ENCODE measurements around the gene PNLIP.

The PNLIP gene

GRCh38 chr10:116545756-116546155 lies at the start of gene PNLIP:
TSS of gene PNLIP (plus strand) at chr10:116545931. CDS start at chr10:116546093, 162 bp downstream.
- no peak for DNase-seq

GRCh38 chr10:116504786-116505185 lies 40.9 kb upstream of the PNLIP start:
- DNase-seq, result no peak

- no peak for DNase-seq
Observed at GRCh38 chr10:116510565-116510964, 35.2 kb upstream of the PNLIP start.

GRCh38 chr10:116511365-116511764 lies 34.4 kb upstream of the PNLIP start:
- no peak for DNase-seq

- DNase-seq, result peak; percentile 18
Observed at GRCh38 chr10:116521424-116522290, 24.1 kb upstream of the PNLIP start.

GRCh38 chr10:116522803-116523381 lies 22.8 kb upstream of the PNLIP start:
- no peak for DNase-seq

GRCh38 chr10:116524736-116525135 lies 21.0 kb upstream of the PNLIP start:
- no peak for DNase-seq

GRCh38 chr10:116526219-116526618 lies 19.5 kb upstream of the PNLIP start:
- no peak for DNase-seq

- no peak for DNase-seq
Observed at GRCh38 chr10:116536810-116537209, 8.9 kb upstream of the PNLIP start.

- DNase-seq, result no peak
Observed at GRCh38 chr10:116538456-116538855, 7.3 kb upstream of the PNLIP start.

GRCh38 chr10:116538992-116539391 lies 6.7 kb upstream of the PNLIP start:
- DNase-seq, result no peak

GRCh38 chr10:116540814-116541213 lies 4.9 kb upstream of the PNLIP start:
- DNase-seq, result no peak

GRCh38 chr10:116542007-116542677 lies 3.6 kb upstream of the PNLIP start:
- DNase-seq, result no peak

GRCh38 chr10:116545122-116545521 lies 609 bp upstream of the PNLIP start:
- DNase-seq, result no peak

GRCh38 chr10:116548301-116548700 lies 2.6 kb downstream of the PNLIP start:
- DNase-seq, result no peak

GRCh38 chr10:116553378-116553980 lies 7.7 kb downstream of the PNLIP start:
- DNase-seq, result no peak

GRCh38 chr10:116554628-116555027 lies 8.9 kb downstream of the PNLIP start:
- DNase-seq, result no peak

- no peak for DNase-seq
Observed at GRCh38 chr10:116555880-116556279, 10.1 kb downstream of the PNLIP start.

- no peak for DNase-seq
Observed at GRCh38 chr10:116557305-116557880, 11.7 kb downstream of the PNLIP start.

GRCh38 chr10:116565534-116565933 lies 19.8 kb downstream of the PNLIP start:
- DNase-seq, result no peak

- no peak for DNase-seq
Observed at GRCh38 chr10:116566932-116567331, 21.2 kb downstream of the PNLIP start.

- no peak for DNase-seq
Observed at GRCh38 chr10:116567335-116567734, 21.6 kb downstream of the PNLIP start.

- no peak for DNase-seq
Observed at GRCh38 chr10:116574797-116575196, 29.1 kb downstream of the PNLIP start.

Measured in retina (tissue), 1 donor.